Daoy (cell line): ENCODE results near the gene MUC5AC. TPM values are rescaled to one million over a fixed set of nuclear protein-coding genes. Genes with fewer than 3 reads are reported as not detected.
"Not testable (repeated sequence)": the region's sequence is repeated elsewhere in the genome, so short reads cannot be mapped to it uniquely, and the experiment has no call there.

ENCODE experiments used
- DNase-seq: peaks from one replicate; pipeline ENCODE4 v3.0.0-alpha.2; 2015; ENCODE audit warnings: low read depth
- total RNA-seq: library from RNA; depleted of rRNA; stranded (reverse); fragments of >200 nt; shearing (Covaris generic); gene quantifications from 2 replicates; pipeline ENCODE4 v1.2.3, GENCODE V29; 2014; rRNA removed

Gene MUC5AC
- not detected in 2 replicates for total RNA-seq

GRCh38 chr11:1157645-1158591 lies at the start of gene MUC5AC:
MUC5AC (plus strand) TSS chr11:1157953; CDS start chr11:1158000, 47 bp downstream.
- DNase-seq, result no peak

- DNase-seq, result no peak
These were observed 49.4 kb upstream of the MUC5AC start for GRCh38 chr11:1108246-1108900.

DNA sequence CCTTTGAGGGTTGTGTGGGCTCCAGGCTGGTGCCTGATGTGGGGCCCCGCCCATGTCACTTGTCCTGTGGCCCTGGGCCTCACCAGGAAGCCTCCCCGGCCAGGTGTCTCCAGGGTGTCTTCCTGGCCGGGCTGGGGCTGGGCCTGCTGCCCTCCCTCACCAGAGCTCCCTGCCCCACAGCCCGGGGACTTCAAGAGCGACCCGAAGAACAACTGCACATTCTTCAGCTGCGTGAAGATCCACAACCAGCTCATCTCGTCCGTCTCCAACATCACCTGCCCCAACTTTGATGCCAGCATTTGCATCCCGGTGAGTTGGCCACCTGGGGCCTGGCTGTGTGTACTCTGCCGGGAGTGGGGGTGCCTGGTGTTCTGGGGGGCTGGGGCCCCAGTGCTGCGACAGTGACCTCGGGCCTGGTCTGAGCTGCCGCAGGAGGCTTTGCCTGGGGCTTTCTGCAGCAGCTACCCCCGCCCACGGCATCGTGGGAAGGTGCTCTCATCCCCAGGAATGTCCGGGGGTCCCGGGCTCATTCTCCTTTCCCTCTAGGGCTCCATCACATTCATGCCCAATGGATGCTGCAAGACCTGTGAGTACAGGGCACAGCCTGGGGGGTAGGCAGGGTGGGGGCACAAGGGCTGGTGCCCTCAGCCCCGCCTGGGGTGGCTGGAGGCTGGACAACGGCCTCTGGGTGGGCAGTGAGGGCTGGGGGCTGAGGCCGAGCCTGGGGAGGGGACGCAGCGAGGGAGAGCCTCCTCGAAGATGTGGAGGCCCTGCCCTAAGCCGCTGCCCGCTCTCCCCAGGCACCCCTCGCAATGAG lies 48.4 kb upstream of the MUC5AC start:
- no peak for DNase-seq

DNA sequence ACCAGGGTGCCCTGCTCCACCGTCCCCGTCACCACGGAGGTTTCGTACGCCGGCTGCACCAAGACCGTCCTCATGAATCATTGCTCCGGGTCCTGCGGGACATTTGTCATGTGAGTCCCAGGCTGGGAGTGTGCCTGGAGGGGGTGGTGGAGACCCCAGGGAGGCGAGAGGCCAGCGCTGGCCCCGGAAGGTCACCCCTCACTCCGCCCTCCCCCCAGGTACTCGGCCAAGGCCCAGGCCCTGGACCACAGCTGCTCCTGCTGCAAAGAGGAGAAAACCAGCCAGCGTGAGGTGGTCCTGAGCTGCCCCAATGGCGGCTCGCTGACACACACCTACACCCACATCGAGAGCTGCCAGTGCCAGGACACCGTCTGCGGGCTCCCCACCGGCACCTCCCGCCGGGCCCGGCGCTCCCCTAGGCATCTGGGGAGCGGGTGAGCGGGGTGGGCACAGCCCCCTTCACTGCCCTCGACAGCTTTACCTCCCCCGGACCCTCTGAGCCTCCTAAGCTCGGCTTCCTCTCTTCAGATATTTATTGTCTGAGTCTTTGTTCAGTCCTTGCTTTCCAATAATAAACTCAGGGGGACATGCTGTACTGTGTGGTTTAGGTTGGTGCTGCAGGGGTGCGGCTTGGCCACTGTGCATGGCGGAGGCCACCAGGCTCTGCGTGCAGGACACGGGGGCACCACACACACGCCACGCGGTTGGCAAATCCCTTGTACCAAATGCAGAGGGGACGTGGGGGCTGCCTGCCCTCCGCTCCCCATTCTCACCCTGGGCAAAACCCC lies 47.6 kb upstream of the MUC5AC start:
- DNase-seq, result no peak

- DNase-seq, result no peak
These were observed 46.1 kb upstream of the MUC5AC start for GRCh38 chr11:1111545-1112212.

- no peak for DNase-seq
These were observed 45.2 kb upstream of the MUC5AC start for GRCh38 chr11:1112351-1113191.

DNA sequence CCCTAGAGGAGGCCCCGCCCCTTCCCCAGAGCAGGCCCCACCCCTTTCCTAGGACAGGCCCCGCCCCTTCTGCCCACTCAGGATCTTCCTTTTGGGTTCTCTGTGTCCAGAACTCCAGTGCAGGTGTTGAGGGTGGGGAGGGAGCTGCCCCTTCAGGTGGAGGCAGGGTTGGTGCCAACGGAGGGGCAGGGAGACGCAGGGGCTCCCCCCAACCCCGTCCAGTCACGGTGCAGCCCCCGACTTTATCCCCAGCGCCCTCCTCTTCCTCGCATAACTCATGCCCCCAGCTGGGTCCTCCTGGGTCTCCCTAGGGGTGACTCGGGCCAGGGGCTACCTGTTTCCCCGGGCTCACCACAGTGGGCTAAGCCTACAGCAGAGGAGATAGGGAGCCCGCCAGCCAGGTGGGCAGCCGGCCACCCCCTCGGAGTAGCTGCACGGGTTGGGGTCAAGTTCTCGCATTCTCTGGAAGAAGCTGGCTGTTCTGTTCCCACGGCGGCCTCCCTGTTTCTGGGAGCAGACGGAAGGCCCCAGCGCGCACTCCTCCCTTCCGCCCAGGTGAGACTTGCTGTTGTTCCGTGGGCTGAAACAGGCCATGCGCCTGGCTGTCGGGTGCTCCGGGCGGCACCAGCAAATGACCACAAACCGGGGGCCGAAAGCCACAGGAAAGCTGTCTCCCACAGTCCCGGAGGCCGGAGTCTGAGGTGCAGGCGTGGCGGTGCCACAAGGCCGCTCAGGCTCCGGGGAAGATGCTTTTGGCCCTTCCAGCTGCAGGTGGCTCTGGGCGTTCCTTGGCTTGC lies 44.1 kb upstream of the MUC5AC start:
- DNase-seq, result no peak

DNA sequence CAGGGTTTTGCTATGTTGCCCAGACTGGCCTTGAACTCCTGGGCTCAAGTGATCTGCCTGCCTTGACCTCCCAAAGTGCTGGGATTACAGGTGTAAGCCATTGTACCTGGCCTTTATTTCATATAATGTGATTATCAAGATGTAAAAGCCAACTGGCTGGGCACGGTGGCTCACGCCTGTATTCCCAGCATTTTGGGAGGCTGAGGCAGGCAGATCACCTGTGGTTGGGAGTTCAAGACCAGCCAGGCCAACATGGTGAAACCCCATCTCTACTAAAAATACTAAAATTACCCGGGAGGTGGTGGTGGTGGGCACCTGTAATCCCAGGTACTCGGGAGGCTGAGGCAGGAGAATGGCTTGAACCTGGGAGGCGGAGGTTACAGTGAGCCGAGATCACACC lies 42.5 kb upstream of the MUC5AC start:
- not testable (repeated sequence) for DNase-seq

DNA sequence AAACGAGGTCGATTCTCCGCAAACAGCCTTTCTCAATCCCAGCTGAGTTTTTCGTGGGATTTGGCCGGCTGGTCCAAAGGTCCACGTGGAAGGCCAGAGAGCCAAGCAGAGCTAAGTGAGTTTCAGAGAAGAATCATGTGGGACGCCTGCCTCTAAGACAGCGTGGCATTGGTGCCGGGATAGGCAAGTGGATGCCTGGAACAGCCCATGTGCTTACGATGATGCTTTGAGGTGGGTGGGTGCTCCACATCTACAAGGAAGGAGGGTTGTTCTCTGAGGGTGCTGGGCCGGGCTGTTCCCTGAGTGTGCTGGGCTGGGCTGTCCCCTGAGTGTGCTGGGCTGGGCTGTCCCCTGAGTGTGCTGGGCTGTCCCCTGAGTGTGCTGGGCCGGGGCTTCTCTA lies 41.6 kb upstream of the MUC5AC start:
- DNase-seq, result no peak

DNA sequence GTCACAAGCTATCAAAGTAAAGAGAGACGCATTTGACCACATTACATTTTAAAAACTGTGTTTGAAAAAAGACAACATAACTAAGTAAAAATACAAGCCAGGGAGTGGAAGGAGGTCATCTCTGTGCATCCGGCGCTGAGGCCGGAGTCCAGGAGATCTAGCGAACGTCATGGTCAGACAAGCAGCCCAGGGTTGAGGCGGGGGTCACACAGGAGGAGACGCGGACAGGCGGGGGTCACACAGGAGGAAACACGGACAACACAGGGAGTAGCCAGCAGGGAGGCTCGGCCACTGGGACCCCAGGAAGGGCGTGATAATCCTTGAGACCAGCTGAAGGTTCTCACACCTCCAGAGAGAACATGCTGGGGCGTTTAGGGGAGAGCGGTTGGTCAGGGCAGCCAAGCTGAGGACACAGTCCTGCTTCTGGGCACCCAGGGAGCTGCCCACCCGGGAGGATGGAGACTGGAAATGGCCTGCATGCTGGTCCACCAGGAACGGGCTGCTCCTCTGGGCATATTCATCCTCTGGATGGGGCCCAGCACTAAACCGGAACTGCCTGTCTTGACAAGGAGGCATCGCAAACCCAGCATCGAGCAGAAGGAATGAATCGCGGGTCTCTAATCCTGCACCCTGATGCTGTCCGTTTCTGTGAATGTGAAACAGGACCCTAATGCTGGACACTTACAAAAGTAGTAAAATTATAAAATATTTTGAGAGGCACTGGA lies 40.9 kb upstream of the MUC5AC start:
- DNase-seq, result no peak

- no peak for DNase-seq
These were observed 39.8 kb upstream of the MUC5AC start for GRCh38 chr11:1117992-1118391.

- DNase-seq, result no peak
These were observed 38.8 kb upstream of the MUC5AC start for GRCh38 chr11:1118755-1119603.

DNA sequence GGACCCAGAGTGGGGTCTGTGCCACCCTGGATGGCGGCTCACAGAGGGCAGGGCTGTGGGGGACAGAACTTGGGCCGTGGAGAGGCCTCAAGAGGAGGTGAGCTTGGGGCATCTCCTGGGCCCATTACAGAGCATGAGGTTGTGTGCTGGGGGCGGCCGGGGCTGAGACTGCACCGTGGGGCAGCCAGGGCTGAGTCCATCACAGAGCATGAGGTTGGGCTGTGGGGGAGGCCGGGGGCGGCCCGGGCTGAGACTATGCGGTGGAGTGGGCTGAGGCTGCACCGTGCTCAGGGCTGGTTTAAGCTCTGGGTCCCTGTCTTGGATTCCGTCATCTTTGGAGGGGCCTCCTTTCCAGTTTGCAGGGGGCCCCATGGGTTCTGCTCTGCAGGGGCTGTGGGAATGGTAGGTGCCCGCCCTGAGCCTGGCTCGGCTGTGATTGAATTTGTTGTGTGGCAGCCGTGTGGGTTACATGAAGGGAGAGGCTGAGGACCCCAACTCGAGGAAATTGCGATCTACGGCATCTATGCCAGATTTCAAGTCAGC lies 38.1 kb upstream of the MUC5AC start:
- DNase-seq, result no peak

GRCh38 chr11:1120532-1121330 lies 37.0 kb upstream of the MUC5AC start:
- no peak for DNase-seq

DNA sequence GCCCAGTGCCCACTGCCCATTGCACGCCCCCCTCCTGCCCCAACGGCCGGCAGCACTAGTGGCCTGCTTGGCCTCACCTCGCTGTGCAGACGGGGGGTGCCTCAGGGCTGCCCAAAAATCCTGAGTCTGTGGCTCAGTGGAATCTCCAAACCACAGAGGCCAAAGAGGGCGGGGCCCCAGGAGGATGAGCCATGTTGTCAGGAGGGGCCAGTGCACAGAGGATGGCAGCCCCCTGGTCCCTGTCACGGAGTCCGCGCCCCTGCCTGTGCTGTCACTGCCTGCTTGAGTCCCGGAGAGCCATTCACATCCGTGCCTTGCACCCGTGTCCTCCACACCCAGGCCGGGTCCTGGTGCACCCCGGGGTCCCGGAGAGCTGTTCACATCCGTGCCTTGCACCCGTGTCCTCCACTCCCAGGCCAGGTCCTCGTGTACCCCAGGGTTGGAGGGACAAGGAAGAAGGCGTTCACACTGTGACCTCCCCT lies 36.4 kb upstream of the MUC5AC start:
- no peak for DNase-seq
